GM21786 (cell line): ENCODE results near the gene CNTNAP2.

ENCODE experiments used
- ATAC-seq: cut with Tn5 transposase; IDR thresholded peaks from one replicate; pipeline ENCODE4 v1.9.1; 2021; ENCODE audit not compliant: unreplicated experiment

CNTNAP2 gene

GRCh38 chr7:146661435-146661834, 544.8 kb downstream of the CNTNAP2 start:
- ATAC-seq: no peak

GRCh38 chr7:146661929-146662328, 545.3 kb downstream of the CNTNAP2 start:
- no peak for ATAC-seq

GRCh38 chr7:146665023-146665422, 548.4 kb downstream of the CNTNAP2 start:
- ATAC-seq: no peak

GRCh38 chr7:146670532-146670931, 553.9 kb downstream of the CNTNAP2 start:
- no peak for ATAC-seq

- ATAC-seq: no peak
These were observed 564.9 kb downstream of the CNTNAP2 start for GRCh38 chr7:146681487-146681886.

- no peak for ATAC-seq
These were observed 566.8 kb downstream of the CNTNAP2 start for GRCh38 chr7:146683439-146683838.

GRCh38 chr7:146690987-146691386, 574.4 kb downstream of the CNTNAP2 start:
- ATAC-seq: no peak

GRCh38 chr7:146698995-146699610, 582.5 kb downstream of the CNTNAP2 start:
- ATAC-seq: no peak

GRCh38 chr7:146700015-146700560, 583.5 kb downstream of the CNTNAP2 start:
- ATAC-seq: no peak

GRCh38 chr7:146701166-146701565, 584.6 kb downstream of the CNTNAP2 start:
- no peak for ATAC-seq

- ATAC-seq: no peak
These were observed 586.3 kb downstream of the CNTNAP2 start for GRCh38 chr7:146702898-146703297.

- no peak for ATAC-seq
These were observed 592.9 kb downstream of the CNTNAP2 start for GRCh38 chr7:146709451-146710027.

GRCh38 chr7:146713205-146713604, 596.6 kb downstream of the CNTNAP2 start:
- no peak for ATAC-seq

GRCh38 chr7:146713934-146714333, 597.3 kb downstream of the CNTNAP2 start:
- ATAC-seq: no peak

- ATAC-seq: no peak
These were observed 603.6 kb downstream of the CNTNAP2 start for GRCh38 chr7:146720195-146720594.

GRCh38 chr7:146722986-146723385, 606.4 kb downstream of the CNTNAP2 start:
- no peak for ATAC-seq

- ATAC-seq: no peak
These were observed 608.9 kb downstream of the CNTNAP2 start for GRCh38 chr7:146725520-146725919.

GRCh38 chr7:146728141-146728540, 611.5 kb downstream of the CNTNAP2 start:
- no peak for ATAC-seq

- ATAC-seq: no peak
These were observed 612.0 kb downstream of the CNTNAP2 start for GRCh38 chr7:146728611-146729010.

GRCh38 chr7:146731185-146731584, 614.6 kb downstream of the CNTNAP2 start:
- no peak for ATAC-seq

- no peak for ATAC-seq
These were observed 619.4 kb downstream of the CNTNAP2 start for GRCh38 chr7:146735992-146736391.

GRCh38 chr7:146736446-146737190, 620.0 kb downstream of the CNTNAP2 start:
- no peak for ATAC-seq
